Suprapubic skin (tissue), 4 donors: Measurements from ENCODE around the gene PHF20. TPM values are rescaled to one million over a fixed set of nuclear protein-coding genes. Genes with fewer than 3 reads are reported as not detected.

Experiments used
- DNase-seq, 2 donors: peaks; one replicate each; pipeline ENCODE4 v3.0.0-alpha.2; 2019; ENCODE audit warnings: low spot score in 2 of 2
- H3K27ac ChIP-seq: fragments of 200-600 bp; sonication (generic); one replicate; pipeline ENCODE4 v1.5.1; 2019
- H3K27me3 ChIP-seq: fragments of 200-600 bp; sonication (generic); one replicate; pipeline ENCODE4 v1.5.1; 2019
- H3K36me3 ChIP-seq: fragments of 200-600 bp; sonication (generic); one replicate; pipeline ENCODE4 v1.5.1; 2019
- H3K4me1 ChIP-seq: fragments of 200-600 bp; sonication (generic); one replicate; pipeline ENCODE4 v1.5.1; 2019
- H3K4me3 ChIP-seq: fragments of 200-600 bp; sonication (generic); one replicate; pipeline ENCODE4 v1.5.1; 2019; ENCODE audit warnings: mild to moderate bottlenecking
- H3K9me3 ChIP-seq: fragments of 200-600 bp; sonication (generic); one replicate; pipeline ENCODE4 v1.5.1; 2019
- EP300 ChIP-seq: sonication (generic); formaldehyde crosslinking; IDR thresholded peaks from one replicate; pipeline ENCODE4 v1.6.1; 2017; ENCODE audit warnings: antibody characterized with exemption
- POLR2A ChIP-seq, 2 donors: fragments of 450-650 bp; IDR thresholded peaks; one replicate each; pipeline ENCODE4 v1.6.1; 2017; ENCODE audit warnings: antibody characterized with exemption in 2 of 2, mild to moderate bottlenecking in 2 of 2, moderate library complexity in 2 of 2
- POLR2AphosphoS5 ChIP-seq, 3 donors: sonication (generic); formaldehyde crosslinking; IDR thresholded peaks; one replicate each; pipeline ENCODE4 v1.6.1; 2017; ENCODE audit warnings: antibody characterized with exemption in 3 of 3
- WGBS: methylation state at CpG from one replicate; pipeline ENCODE4 v1.1.5; 2018; 5-methylcytosine and 5-hydroxymethylcytosine counted together
- total RNA-seq, 4 donors: library from RNA; depleted of rRNA; stranded (reverse); fragments of >200 nt; gene quantifications; one replicate each; pipeline ENCODE4 v1.1.0, GENCODE V29; 2016
- TF ChIP-seq, protein P1 (sequence below), 2 donors: fragments of 200-600 bp in 1 of 2; fragments of 450-650 bp in 1 of 2; sonication (generic) in 1 of 2; IDR thresholded peaks; one replicate each; pipeline ENCODE4 v1.5.1; 2016 to 2019; ENCODE audit warnings: antibody characterized with exemption in 2 of 2, mild to moderate bottlenecking in 1 of 2, moderate library complexity in 1 of 2

Gene PHF20
- total RNA-seq, 4 donors from 2014 or later: 44.2 to 60.6 (median 47.3) TPM

DNA sequence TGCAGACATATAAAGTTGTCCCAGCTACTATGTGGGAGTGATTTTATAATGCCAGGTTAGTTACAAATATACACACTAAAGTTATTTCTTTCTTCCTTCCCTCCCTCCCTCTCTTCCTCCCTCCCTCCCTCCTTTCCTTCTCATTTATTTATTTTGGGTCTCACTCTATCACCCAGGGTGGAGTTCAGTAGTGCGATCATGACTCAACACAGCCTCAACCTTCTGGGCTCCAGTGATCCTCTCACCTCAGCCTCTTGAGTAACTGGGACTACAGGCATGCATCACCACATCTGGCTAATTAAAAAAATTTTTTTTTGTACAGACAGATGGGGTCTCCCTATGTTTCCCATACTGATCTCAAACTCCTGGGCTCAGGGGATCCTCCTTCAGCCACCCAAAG is 59.2 kb downstream of the PHF20 start:
- Histone ChIP-seq H3K36me3 (no peaks in the 10 kb centered on the region), H3K27ac (no peak overlapping the region), H3K4me3 (no peak overlapping the region), H3K4me1 (peaks cover 12% of the 10 kb centered on the region), H3K9me3 (no peaks in the 10 kb centered on the region), H3K27me3 (no peaks in the 10 kb centered on the region)
- WGBS: 88% methylated on average over 1 of the region's 1 CpG
- TF ChIP-seq POLR2A (IDR thresholded peaks at IDR 0.05): no peak
- no peak for TF ChIP-seq EP300
- TF ChIP-seq POLR2AphosphoS5 (IDR thresholded peaks at IDR 0.05): no peak
- TF ChIP-seq, protein P1, sequence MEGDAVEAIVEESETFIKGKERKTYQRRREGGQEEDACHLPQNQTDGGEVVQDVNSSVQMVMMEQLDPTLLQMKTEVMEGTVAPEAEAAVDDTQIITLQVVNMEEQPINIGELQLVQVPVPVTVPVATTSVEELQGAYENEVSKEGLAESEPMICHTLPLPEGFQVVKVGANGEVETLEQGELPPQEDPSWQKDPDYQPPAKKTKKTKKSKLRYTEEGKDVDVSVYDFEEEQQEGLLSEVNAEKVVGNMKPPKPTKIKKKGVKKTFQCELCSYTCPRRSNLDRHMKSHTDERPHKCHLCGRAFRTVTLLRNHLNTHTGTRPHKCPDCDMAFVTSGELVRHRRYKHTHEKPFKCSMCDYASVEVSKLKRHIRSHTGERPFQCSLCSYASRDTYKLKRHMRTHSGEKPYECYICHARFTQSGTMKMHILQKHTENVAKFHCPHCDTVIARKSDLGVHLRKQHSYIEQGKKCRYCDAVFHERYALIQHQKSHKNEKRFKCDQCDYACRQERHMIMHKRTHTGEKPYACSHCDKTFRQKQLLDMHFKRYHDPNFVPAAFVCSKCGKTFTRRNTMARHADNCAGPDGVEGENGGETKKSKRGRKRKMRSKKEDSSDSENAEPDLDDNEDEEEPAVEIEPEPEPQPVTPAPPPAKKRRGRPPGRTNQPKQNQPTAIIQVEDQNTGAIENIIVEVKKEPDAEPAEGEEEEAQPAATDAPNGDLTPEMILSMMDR (IDR thresholded peaks at IDR 0.05): no peak
- DNase-seq: no peak

DNA sequence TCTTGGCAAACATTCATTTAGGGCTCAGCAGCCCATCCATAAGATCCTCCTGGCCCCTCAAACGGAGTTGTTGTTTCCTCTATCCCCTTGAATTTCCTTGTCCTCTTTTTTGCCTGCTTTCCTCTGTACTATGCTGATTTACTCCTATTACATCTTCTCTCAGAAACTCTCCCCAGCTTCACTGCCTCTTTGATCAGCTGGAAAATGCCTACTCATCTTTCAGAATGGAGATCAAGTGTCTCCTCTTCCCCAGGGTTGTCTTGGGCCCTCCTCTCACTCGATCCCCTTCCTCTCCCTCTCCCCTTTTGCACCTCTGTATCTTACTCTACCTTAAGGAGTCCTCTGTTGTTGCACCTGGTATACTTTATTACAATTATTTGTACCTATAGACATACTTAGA is 60.2 kb downstream of the PHF20 start:
- Histone ChIP-seq H3K27ac (no peak overlapping the region), H3K27me3 (no peaks in the 10 kb centered on the region), H3K4me3 (no peak overlapping the region), H3K4me1 (peaks cover 12% of the 10 kb centered on the region), H3K36me3 (no peaks in the 10 kb centered on the region), H3K9me3 (no peaks in the 10 kb centered on the region)
- 93% methylated on average over 2 of the region's 2 CpGs for WGBS
- TF ChIP-seq, protein P1 (IDR thresholded peaks at IDR 0.05): no peak
- TF ChIP-seq POLR2AphosphoS5 (IDR thresholded peaks at IDR 0.05) (no peak), EP300 (no peak), POLR2A (IDR thresholded peaks at IDR 0.05) (no peak)
- no peak for DNase-seq

DNA sequence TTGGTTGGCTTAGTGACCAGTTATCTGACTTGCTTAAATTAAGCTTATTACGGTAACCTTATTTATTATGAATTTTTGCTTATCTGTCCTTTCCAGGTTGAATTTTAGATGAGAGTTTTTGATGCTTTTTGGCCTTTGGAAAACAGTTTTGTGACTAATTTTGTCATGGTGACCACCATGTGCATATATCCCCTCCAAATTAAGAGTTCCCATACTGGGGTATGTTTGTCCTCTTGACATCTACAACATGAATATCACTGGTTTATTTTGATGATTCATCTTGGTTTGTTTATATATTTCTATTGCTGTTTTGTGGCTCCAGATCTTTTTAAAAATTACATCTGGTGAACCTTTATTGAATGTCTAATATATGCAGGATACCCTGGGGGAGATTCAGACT is 61.4 kb downstream of the PHF20 start:
- H3K27me3 ChIP-seq: no peaks in the 10 kb centered on the region
- TF ChIP-seq EP300: no peak
- no peak for TF ChIP-seq POLR2A (IDR thresholded peaks at IDR 0.05)
- TF ChIP-seq POLR2AphosphoS5 (IDR thresholded peaks at IDR 0.05): no peak
- TF ChIP-seq, protein P1 (IDR thresholded peaks at IDR 0.05): no peak
- WGBS: 97% methylated on average over 1 of the region's 1 CpG
- H3K4me3 ChIP-seq: no peak overlapping the region
- no peaks in the 10 kb centered on the region for H3K36me3 ChIP-seq
- no peaks in the 10 kb centered on the region for H3K9me3 ChIP-seq
- DNase-seq: no peak
- no peak overlapping the region for H3K27ac ChIP-seq
- H3K4me1 ChIP-seq: peaks cover 9% of the 10 kb centered on the region

DNA sequence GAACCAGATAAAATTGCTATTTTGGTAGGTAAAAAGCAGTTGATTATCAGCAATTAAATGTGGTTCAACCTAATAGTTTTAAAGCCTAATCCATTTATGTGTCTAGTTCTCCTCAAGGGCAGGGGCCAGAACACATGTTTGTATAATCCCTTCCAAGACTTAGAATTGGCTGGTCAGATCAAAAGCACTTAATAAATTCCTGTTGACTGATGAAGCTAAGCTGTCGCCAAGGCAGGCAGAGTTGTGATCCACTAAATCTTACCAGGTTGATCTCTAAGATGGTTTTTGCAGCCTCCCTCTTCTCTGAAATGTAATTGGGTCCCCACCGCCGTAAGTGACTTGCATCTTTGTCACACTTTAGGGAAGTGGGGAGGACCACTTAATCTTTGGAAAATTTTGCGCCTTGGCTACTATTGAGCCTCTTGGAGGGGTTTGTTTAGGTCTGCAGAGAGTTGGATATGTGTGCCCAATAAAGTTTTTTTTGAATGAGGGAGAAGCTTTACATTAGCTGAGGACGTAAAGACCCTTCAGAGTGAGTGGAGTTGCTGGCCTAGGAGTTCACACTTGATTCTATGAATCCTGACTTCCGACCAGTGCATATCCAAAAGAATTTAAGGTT is 65.9 kb downstream of the PHF20 start:
- 83% methylated on average over 6 of the region's 6 CpGs for WGBS
- no peak overlapping the region for H3K27ac ChIP-seq
- peaks cover 5% of the 10 kb centered on the region for H3K36me3 ChIP-seq
- no peaks in the 10 kb centered on the region for H3K9me3 ChIP-seq
- DNase-seq: no peak
- no peak overlapping the region for H3K4me3 ChIP-seq
- H3K27me3 ChIP-seq: no peaks in the 10 kb centered on the region
- TF ChIP-seq EP300: no peak
- no peaks in the 10 kb centered on the region for H3K4me1 ChIP-seq

DNA sequence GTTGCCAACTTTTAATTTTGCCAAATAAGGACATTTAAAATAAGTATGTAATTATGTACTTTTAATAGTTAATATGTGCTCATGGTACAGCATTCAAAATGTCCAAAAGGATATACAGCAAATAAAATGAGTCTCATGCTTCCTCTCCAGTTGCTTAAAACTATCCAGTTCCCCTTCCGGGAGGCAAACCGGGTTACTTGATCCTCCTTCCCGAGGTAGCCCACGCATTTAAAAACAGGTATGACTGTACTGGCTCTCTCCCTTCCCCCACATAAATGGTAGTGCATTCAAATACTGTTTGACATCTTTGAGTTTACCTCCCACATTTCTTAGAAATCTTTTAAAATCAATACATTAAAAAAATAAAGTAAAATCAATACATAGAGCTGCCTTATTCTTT is 66.4 kb downstream of the PHF20 start:
- peaks cover 10% of the 10 kb centered on the region for H3K36me3 ChIP-seq
- DNase-seq: no peak
- no peaks in the 10 kb centered on the region for H3K4me1 ChIP-seq
- no peaks in the 10 kb centered on the region for H3K27me3 ChIP-seq
- 92% methylated on average over 4 of the region's 4 CpGs for whole genome bisulfite sequencing
- TF ChIP-seq EP300: no peak
- TF ChIP-seq, protein P1 (IDR thresholded peaks at IDR 0.05): no peak
- no peak for TF ChIP-seq POLR2AphosphoS5 (IDR thresholded peaks at IDR 0.05)
- no peak for TF ChIP-seq POLR2A (IDR thresholded peaks at IDR 0.05)
- no peaks in the 10 kb centered on the region for H3K9me3 ChIP-seq
- H3K27ac ChIP-seq: no peak overlapping the region
- H3K4me3 ChIP-seq: no peak overlapping the region

DNA sequence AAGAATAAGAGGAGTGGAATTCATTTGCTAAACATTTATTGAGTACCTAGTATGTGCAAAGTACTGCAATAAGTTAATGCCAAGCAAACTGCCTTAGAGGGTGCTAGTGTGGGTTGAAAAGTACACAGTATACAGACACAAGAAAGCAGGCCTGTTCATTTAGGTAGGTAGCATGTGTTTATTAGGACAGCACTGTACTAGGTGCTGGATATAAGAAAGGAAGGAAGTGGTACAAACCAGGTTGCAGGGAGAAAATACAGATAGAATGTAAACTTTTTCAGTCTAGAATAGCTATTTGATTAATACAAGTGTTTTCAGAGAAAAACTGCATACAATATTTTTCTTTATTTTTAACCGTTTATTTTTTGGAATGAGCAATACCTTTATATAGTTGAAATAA is 68.1 kb downstream of the PHF20 start:
- whole genome bisulfite sequencing: 94% methylated on average over 1 of the region's 1 CpG
- Histone ChIP-seq H3K27ac (no peak overlapping the region), H3K4me1 (no peaks in the 10 kb centered on the region), H3K27me3 (no peaks in the 10 kb centered on the region), H3K36me3 (peaks cover 22% of the 10 kb centered on the region), H3K9me3 (no peaks in the 10 kb centered on the region), H3K4me3 (no peak overlapping the region)
- DNase-seq: no peak
- TF ChIP-seq, protein P1 (IDR thresholded peaks at IDR 0.05): no peak
- TF ChIP-seq EP300: no peak
- no peak for TF ChIP-seq POLR2AphosphoS5 (IDR thresholded peaks at IDR 0.05)
- no peak for TF ChIP-seq POLR2A (IDR thresholded peaks at IDR 0.05)
